OCI-M1 (cell line): ENCODE measurements around the gene PPP1R37.
"Not testable (repeated sequence)": the region's sequence is repeated elsewhere in the genome, so short reads cannot be mapped to it uniquely, and the experiment has no call there.

ENCODE experiments used
- DNase-seq: peaks from one replicate; lab custom pipeline; 2025; lab: John Stamatoyannopoulos, UW

The PPP1R37 gene

DNA sequence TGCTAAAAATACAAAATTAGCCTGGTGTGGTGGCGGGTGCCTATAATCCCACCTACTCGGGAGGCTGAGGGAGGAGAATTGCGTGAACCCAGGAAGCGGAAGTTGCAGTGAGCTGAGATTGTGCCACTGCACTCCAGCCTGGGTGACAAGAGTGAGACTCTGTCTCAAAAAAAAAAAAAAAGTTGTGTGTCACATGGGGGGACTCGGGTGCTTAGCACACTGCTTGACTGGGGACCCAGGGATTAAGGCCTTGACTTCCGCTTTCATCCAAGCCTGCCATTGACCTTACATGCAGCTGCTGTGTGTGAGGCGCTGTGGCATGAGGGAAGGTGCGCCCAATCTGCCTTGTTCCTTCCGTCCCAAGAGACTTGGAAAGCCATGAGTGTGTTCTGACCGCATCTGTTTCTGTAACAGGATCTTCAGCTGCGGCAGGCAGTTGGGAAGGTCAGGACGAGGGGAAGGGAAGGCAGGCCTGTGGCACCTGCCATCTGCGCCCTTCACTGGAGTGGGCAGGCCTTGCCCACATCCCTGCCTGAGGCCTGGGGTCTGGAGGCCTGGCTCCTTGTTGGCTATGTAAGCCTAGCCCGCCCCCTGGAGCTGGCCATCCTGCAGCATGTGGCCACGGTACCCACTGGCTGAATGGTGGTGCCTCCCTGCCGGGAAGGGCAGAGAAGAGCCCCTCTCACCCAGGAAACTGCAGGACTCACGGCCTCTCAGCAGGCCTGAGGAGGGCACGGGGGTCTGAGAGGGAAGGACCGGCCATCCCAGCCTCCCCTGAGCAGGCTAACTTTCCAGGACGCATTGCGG, 23.0 kb downstream of the PPP1R37 start:
- DNase-seq = no peak

DNA sequence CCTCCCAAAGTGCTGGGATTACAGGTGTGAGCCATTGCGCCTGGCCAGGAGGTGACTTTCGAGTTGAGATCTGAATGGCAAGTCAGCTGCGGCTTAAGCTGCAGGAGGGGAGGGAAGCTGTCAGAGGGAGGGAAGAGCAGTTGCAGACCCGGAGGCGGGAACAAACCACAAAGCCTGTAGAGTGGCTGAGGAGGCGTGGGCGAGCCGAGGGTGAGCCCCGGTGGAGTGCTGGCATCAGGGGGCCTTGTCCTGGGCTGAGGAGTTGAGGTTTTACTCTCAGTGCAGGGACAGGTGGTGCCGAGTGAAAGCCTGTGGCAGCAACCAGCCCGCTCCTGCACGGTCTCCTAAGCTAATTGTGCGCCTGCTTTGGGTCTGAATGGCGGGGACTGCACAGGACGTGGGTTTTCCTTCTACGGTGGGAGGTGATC, 24.2 kb downstream of the PPP1R37 start:
- peak; percentile 60 for DNase-seq

DNA sequence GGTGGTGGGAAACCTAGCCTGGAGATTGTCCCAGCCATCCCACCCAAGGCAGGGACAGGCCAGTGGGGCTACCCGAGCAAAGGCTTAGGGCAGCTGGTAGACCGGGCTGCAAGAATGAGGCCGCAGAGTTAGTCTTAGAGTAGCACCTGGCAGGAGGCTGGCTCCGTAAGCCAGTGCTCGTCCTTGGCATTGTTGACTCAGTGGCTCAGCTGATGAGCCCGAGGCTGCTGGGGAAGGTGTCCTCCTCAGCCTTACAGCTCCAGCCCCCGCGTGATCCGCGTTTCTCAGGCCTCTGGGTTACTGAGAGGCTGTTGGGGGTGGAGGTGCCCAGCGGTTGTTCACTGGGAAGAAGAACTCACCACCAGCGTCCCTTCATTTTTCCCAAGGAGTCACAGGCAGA, 24.7 kb downstream of the PPP1R37 start:
- DNase-seq = no peak

DNA sequence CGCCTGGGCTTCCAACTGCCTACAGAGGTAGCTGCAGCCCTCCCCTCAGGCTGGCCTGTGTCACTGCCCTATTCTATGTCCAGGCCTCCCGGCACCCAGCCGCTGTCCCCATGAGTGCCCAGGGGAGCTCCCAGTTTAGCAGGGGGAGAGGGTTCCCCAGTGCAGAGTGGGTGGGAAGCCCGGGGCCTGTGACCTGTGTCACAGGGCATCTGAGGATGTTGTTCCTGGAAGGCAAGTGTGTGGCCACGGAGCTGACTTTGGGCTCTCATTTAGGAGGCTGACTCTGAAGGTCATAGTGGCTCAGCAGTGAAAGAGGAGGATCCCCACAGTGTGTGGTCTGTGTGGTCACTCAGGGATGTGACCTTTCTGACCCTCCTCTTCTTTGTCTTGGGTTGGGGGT, 25.1 kb downstream of the PPP1R37 start:
- no peak for DNase-seq

DNA sequence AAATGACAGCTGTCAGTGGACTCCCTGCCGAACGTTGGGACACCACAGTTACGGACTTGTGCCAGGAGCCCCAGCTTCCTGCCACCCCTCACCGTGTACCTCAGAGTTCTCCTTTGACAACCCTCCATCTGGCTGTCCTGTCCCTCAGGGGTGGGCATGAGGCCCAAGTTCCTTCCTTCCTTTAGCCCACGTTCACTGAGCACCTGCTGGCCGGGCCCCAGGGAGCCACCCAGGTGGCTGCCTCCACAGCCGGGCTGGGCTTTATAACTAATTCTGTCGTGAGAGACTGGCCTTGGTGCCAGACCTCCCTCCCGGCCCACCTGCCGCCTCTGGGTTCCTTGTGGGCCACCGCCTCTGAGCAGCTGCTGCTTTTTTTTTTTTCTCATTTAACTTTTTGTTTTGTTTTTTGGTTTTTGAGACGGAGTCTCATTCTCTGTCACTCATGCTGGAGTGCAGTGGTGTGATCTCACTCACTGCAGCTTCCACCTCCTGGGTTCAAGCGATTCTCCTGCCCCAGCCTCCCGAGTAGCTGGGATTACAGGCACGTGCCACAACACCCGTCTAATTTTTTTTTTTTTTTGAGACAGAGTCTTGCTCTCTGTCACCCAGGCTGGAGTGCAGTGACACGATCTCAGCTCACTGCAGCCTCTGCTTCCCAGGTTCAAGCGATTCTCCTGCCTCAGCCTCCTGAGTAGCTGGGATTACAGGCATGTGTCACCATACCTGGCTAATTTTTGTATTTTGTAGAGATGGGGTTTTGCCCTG, 25.8 kb downstream of the PPP1R37 start:
- not testable (repeated sequence) for DNase-seq

DNA sequence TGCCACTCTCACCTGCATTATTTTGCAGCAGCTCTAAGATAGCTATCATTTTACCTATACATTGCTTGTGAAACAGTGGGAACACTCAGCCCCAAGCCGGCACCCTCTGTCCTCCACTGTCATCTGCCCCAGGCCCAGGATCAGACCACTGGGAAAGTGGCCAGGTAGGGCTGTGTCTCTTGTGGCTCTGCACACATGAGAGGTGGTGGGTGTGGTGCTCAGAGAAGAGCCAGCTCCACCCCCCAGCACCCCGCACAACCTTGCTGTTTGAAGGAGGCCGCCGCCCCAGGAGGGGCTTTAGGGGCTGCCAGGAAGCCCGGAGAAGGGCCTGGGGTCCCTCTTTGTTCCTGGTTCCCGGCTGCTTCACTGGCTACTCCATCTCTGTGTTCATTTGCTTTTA, 26.6 kb downstream of the PPP1R37 start:
- no peak for DNase-seq

DNA sequence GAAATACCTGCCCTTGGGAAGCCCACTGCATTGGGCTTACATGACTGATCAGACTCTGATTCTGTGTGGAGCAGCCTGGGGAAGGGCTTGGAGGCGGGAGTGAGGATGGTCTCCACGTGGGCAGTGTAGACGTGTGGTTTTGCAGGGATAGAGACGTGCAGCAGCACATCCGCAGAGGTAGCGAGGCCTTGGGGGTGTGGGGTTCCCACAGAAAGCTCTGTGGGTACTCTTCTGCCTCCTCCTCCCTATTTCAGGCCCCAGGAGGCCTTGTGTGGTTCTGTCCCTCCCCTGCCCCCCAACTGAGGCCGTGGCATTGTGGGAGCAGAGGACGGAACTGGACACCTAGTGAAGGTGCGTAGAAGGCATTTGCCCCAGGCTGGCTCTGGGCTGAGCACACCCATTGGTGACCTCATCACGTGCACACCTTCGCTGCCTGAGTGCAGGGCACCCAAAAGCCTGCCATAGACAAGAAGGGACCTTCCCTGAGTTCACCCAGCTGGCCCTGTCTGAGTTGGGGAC, 28.9 kb downstream of the PPP1R37 start:
- DNase-seq = no peak

DNA sequence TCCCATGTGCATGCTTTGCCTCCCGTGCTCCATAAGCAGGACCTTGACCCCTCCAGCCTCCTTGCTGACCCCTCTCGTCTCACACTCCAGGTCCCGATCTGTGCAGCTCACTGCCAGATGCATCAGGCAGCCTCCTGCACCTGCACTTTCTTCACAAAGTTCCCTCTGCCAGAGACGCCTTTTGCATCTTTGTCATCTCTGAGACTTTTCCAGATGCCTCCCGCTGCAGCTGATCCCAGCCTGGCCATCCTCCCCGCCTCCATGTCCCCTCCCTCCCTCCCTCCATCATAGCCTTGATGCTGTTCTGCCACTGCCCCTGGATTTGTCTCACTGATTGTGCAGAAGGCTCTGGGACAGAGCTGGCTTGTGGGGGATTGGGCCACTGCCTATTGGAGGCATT, 29.9 kb downstream of the PPP1R37 start:
- no peak for DNase-seq

DNA sequence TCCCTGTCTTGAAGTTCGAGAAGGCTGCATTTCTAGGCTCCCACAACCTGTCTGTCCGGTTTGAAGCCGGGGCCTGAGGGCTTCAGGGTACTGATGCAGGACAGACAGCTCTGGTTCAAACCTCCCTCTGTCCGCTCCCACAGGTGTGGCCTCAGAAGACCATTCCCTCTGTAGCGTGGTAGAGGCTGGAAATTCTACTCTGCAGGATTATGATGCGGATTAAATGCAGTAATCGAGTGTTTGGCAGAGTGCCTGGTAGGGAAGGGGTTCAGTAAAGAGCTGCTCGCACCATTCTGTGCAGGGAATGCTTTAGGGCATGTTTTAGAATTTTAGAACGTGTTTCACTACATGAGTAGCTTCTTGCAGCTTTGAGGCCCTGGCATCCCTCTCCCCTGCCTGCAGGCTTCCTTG, 30.5 kb downstream of the PPP1R37 start:
- DNase-seq = no peak

DNA sequence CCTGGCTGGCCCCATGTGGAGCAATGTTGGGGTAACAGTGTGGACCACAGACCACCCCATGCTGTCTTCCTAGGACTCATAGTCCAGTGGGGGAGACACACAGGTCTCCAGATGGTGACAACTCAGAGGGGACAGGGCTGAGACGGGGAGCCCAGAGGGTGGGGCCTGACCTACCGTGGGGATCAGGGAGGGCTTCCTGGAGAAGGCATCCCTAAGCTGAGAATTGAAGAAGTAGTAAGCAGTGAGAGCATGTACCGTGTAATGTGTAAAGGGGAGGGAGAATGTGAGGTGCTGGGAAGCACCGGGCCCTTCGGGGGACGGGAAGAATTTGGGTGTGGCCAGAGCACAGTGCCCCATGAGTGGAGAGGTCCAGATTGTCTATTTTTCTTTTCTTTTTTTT, 31.0 kb downstream of the PPP1R37 start:
- DNase-seq = no peak

DNA sequence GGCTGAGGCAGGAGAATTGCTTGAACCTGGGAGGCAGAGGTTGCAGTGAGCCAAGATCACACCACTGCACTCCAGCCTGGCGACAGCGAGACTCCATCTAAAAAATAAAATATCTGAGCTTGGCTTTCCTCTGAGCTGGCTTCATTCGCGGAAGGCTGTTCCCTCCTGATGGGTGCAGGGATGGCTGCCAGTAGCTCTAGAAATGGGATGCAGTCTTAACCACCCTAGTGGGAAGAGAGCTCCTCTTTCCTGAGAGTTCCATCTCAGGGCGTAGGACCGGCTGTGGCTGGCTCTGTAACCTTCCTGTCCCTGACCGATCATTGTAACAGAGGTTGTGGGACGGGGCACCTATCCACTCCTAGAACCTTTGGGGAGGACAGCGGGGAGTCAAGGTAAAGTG, 32.4 kb downstream of the PPP1R37 start:
- no peak for DNase-seq

DNA sequence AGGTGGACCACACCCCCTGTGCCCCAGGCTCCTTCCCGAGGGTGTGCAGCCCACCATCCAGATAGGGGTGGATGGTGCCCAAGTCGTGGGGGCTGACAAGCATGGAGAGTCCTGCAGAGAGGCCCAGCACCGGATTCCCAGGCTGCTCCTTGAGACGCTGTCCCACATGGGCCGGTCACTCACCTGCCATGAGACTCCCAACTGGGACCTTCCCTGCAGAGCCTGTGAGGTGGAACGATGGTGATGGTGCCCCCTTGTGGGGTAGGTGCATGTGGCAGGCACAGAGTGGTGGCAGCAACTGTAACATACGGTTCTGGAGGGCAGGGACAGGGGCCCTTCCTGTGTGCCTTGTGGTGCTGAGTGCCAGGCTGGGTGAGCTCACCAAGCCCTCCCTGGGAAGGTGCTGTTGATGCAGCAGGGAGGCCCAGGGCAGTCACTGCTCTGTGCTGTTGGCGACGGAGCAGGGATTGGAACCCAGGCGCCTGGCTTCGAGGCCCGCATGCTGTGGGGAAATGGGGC, 33.1 kb downstream of the PPP1R37 start:
- peak; percentile 77 for DNase-seq

DNA sequence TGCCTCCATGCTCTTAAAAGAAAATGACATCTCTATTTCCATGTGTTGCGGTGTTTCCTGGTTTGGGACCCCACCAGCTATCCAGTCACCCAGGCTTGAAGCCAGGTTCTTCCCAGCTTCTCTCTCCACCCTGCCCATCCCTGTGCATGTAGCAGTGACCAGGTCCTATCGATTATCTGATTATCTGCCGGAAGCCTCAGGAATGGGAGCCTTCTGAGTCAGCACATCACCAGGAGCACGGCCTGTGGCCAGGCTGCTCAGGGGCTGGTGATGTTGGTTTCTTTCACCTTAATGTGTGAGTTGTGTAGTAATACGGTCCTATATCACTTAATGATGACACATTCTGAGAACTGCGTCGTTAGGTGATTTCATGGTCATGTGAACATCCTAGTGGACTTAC, 33.7 kb downstream of the PPP1R37 start:
- DNase-seq = no peak

DNA sequence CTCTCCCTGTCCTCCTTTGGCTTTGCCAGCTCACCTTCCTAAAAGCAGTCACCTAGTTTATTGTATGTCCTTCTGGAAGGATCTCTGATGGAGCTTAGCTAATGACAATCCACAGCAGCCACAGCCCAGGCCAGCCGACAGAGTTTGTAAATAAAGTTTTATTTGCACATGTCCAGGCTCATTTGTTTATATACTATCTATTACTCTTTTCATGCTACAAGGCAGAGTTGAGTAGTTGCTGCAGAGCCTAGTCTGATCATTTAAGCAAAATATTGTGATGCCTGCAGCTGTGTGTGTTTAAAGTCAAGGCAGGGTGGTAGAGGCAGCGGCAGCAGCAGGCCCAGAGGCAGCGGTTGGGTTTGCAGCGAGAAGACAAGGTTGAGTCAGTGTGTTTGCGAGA, 35.2 kb downstream of the PPP1R37 start:
- DNase-seq = no peak

DNA sequence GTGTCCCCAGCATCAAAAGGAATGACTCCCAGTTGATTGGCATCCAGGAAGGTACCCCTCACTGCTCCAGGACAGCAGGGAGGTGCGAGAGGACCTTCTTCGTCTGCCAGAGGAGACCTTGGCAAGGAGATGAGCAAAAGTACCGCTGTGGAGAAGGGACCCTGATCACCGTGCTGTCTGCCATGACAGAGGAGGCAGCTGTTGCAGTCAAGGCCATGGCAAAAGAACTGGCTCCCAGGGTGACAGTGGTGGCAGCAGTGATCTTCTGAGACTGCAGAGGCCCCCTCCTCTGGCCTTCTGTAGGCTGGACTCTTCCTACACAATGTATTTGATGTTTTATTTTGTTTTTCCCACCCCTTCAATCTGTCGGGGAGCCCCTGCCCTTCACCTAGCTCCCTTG, 35.8 kb downstream of the PPP1R37 start:
- DNase-seq = no peak

DNA sequence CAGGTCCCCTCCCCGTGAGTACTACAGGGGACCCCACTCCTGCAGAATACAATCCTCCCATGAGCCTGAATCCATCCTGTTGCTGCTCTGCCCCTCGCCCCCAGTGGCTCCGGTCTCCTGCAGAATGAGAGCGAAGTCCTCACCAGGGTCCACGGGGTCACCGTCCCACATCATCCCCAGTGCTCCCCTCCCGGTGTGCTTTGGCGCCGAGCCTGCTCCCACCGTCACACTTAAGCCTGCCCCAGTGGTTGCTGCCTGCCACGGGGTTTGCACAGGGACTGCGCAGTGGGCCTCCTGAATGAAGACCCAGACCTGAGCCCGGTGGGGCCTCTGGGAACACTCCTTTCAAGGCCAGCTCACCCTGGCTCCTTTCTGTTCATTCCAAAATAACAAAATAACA, 37.3 kb downstream of the PPP1R37 start:
- no peak for DNase-seq

DNA sequence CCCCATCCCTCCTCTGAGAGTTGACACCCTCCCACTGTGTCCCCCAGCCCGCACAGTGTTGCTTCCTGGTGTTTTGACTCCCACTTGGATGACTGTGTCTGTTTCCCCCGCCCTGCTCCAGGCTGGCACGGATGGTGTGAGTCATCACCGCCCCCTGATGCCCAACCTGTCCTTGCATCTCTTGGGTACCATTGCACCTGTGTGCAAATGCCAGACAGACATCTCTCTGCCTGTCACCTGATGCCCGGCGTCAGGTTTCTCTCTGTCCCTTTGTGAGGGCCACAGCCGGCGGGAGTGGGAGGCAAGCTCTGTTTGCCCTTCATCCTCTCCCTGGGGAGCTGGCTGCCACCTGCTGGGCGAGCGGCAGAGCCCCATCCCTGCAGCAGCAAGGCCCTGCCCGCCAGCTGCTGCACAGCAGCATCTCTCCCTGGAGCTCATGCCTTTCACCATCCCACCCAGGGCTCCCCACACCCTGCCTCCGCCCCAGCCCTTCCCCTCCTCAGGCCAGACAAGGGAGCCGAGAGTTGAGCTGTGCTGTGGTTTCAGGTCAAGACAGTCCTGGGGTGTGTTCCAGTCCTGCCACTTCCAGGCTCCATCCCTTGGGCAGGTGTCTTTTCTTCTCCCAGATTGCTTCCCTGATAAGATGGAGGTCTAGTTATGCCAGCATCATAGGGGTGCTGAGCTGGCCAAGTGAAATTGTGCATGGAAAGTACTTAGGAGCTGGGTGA, 38.1 kb downstream of the PPP1R37 start:
- no peak for DNase-seq

DNA sequence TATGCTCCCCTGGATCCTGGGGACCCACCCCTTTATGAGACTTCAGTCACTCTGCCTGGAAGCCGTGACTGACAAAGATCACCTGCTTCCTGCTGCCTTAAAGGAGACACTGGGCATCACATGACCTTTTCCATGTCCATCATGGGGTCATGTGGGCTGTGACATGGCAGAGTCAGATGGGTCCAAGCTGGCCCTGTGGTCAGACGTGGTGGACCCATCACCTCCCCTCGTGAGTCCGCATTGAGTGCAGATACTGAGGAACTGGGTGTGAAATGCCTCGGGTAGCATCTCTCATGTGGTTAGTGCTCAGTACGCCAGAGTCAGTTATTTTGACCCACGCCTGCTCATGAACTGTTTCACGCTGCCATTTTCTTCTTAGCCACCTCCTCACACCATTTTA, 40.7 kb downstream of the PPP1R37 start:
- no peak for DNase-seq

DNA sequence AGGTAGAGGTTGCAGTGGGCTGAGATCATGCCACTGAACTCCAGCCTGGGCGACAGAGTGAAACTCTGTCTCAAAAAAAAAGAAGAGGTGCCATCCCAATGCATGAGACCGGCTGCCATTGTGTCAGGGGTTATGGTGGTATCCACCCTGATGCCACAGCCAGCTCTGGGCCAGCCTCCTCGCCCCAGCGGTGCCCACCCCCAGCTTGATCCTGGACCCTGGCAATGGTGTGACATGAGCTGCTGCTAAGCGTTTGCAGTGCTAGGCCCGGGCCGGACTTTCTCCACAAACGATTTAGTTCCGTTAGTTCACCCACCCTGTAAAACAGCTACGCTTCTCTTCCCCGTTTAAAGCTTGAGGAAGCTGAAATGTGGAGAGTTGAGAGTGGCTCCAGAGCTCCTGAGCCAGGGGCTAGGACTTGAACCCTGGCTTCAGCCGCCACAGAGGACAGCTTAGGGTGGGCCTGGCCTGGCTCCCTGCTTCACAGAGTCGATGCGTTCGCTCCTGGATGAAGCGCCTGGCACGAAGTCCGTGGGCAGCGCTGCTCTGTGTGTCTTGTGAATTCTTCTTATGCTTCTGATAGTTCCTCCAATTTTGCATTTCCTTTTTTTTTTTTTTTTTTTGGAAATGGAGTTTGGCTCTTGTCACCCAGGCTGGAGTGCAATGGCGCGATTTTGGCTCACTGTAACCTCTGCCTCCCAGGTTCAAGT, 42.4 kb downstream of the PPP1R37 start:
- no peak for DNase-seq

DNA sequence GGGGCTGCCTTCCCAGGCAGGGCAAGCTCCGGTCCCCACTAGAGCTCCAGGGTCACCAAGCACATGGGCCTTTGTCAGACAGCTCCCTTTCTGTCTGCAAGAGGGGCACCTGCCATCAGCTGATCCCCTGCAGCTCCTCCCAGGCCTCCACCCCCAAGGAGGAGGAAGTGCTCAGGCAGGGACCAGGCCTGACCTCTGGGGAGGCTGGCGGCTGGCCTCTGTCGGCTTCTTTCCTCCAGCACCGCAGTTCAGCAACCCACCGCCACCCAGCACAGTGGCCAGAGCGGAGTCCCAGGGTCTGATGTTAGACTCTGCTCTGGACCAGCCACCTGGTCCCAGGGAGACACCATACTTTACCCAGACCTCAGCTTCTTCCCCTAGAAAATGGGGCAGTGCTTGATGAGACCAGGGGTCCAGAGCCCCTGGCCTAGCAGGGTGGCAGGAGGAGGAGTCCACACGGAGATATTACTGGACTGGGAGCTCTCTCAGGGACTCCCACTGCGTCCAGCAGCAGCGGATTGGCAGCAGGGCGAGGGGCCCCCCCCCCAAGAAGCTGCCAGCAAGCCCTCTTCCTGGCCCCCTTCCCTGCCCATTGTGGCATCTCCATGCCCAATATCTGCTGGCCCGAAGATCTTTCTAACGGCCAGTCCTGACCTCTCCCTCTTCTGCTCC, 43.7 kb downstream of the PPP1R37 start:
- no peak for DNase-seq

DNA sequence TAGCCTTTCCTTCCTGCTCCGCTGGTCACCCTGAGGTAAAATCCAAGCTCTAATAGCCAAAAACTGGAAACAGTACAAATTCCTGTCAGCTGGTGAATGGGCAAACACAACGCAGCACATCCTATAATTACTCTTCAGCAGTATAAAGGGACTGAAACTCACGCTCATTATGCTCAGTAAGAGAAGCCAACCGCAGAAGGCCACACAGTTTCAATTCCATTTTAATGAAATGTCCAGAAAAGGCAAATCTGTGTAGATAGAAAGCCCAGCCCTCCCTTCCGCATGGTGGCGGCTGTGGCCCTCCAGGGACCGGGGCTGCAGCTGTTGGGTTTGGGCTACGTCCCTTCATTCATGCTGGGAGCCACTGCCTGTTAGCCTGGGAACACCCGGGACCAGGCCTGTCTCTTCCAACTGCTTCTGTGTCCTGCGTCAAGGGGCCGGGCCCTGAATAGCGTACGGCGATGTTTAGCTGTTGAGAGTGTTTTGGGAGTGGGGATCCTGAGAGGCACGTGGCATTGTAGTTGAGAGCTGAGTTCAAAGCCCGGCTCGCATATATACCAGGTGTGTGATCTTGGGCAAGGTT, 44.3 kb downstream of the PPP1R37 start:
- DNase-seq = no peak
